Epithelial cell of esophagus (primary cell): ENCODE measurements around the gene PLCH2.
A peak's percentile ranks its signal among the peaks of the same experiment; 100 is the strongest.

Source experiments
- DNase-seq: peaks from one replicate; pipeline ENCODE4 v3.0.0; 2010; ENCODE audit warnings: low read depth
- H3K4me3 ChIP-seq: 2 replicates; pipeline ENCODE4 v1.5.1; 2011; ENCODE audit warnings: mild to moderate bottlenecking, low read length, control low read depth
- TF ChIP-seq, protein P1 (sequence below): IDR thresholded peaks from 2 replicates; pipeline ENCODE4 v1.5.1; 2011; ENCODE audit warnings: low read depth, mild to moderate bottlenecking, low read length, control low read depth, inconsistent platforms; ENCODE audit not compliant: insufficient read depth; ENCODE audit errors: missing control alignments

Gene PLCH2

DNA sequence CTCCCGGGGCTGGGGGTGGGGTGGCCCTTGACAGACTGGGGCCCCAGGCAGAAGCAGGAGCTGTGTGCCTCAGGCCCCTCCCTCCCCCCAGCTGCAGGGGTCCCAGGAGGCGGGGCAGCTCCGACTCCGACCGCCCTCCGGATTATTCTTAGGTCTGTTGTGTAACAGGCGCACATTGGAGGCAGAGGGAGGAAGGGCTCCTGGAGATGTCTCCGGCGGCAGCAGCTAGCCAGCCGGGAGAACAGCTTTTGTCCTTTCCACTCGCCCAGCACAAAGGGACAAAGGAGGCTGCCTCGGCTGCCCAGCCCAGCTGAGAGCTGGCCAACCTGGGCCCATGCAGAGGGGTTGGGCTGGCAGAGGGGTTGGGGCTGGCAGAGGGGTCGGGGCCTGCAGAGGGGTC lies 29.7 kb upstream of the PLCH2 start:
- DNase-seq: no peak
- TF ChIP-seq, protein P1, sequence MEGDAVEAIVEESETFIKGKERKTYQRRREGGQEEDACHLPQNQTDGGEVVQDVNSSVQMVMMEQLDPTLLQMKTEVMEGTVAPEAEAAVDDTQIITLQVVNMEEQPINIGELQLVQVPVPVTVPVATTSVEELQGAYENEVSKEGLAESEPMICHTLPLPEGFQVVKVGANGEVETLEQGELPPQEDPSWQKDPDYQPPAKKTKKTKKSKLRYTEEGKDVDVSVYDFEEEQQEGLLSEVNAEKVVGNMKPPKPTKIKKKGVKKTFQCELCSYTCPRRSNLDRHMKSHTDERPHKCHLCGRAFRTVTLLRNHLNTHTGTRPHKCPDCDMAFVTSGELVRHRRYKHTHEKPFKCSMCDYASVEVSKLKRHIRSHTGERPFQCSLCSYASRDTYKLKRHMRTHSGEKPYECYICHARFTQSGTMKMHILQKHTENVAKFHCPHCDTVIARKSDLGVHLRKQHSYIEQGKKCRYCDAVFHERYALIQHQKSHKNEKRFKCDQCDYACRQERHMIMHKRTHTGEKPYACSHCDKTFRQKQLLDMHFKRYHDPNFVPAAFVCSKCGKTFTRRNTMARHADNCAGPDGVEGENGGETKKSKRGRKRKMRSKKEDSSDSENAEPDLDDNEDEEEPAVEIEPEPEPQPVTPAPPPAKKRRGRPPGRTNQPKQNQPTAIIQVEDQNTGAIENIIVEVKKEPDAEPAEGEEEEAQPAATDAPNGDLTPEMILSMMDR: no peak
- no peak overlapping the region for H3K4me3 ChIP-seq

GRCh38 chr1:2446861-2447260 lies 29.2 kb upstream of the PLCH2 start:
- TF ChIP-seq, protein P1: no peak
- DNase-seq: no peak
- H3K4me3 ChIP-seq: no peak overlapping the region

GRCh38 chr1:2447276-2448097 lies 28.6 kb upstream of the PLCH2 start:
- DNase-seq: no peak
- no peak overlapping the region for H3K4me3 ChIP-seq
- TF ChIP-seq, protein P1: no peak

- no peak overlapping the region for H3K4me3 ChIP-seq
- DNase-seq: no peak
- TF ChIP-seq, protein P1: no peak
Measured at GRCh38 chr1:2448098-2448445, 28.0 kb upstream of the PLCH2 start.

- TF ChIP-seq, protein P1: no peak
- H3K4me3 ChIP-seq: no peak overlapping the region
- peak; percentile 68 for DNase-seq
Measured at GRCh38 chr1:2449636-2450454, 26.2 kb upstream of the PLCH2 start.

DNA sequence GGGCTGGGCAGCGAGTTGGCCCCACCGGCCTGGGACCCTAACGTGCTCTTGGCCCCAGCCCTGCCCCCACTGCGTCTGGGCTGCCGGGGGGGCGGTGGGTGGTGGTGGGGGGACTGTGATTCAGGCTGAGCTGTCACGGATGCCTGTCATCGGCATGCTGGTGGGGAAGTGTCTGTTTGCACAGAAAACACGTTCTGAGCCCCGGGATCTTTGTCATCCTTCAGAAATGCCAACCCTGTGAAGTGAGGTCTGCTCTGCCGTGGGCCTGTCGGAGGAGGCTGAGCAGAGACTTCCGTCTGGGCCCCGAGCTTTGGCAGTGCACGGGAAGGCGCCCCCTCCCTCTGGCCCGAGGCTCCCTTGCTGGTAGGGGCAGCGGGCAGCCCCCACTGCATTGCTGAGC lies 24.3 kb upstream of the PLCH2 start:
- DNase-seq: peak; percentile 96
- H3K4me3 ChIP-seq: no peak overlapping the region
- TF ChIP-seq, protein P1: no peak
